ENCODE measurements around the gene ASAH2B. TPM values are rescaled to one million over a fixed set of nuclear protein-coding genes. Genes with fewer than 3 reads are reported as not detected.
A peak's percentile ranks its signal among the peaks of the same experiment; 100 is the strongest.
"Not testable (repeated sequence)": the region's sequence is repeated elsewhere in the genome, so short reads cannot be mapped to it uniquely, and the experiment has no call there.

Gene ASAH2B
- total RNA-seq: 2.9 TPM
- polyA plus RNA-seq (ENCODE audit: insufficient read depth in 1 of 8, insufficient read length in 8 of 8, low replicate concordance in 1 of 8): 1 to 10 TPM; 3.0 to 5.8 (median 3.7) TPM
- long read RNA-seq, donor 1: 0 reads
- long read RNA-seq, donor 2, full-length matches to known transcripts: 2 of 2 reads
- long read RNA-seq, donor 2, partial matches to known transcripts: 0 of 2 reads
- long read RNA-seq, donor 2, other reads (novel, unspliced or antisense): 0 of 2 reads
- long read RNA-seq, donor 3, full-length matches to known transcripts: 3 of 3 reads
- long read RNA-seq, donor 3, partial matches to known transcripts: 0 of 3 reads
- long read RNA-seq, donor 3, other reads (novel, unspliced or antisense): 0 of 3 reads
- long read RNA-seq, donor 4: 0 reads
- long read RNA-seq, donor 5: 0 reads
- long read RNA-seq, donor 6, full-length matches to known transcripts: 3 of 3 reads
- long read RNA-seq, donor 6, partial matches to known transcripts: 0 of 3 reads
- long read RNA-seq, donor 6, other reads (novel, unspliced or antisense): 0 of 3 reads
- long read RNA-seq, donor 7, full-length matches to known transcripts: 2 of 2 reads
- long read RNA-seq, donor 7, partial matches to known transcripts: 0 of 2 reads
- long read RNA-seq, donor 7, other reads (novel, unspliced or antisense): 0 of 2 reads
- long read RNA-seq, donor 8, full-length matches to known transcripts: 1 of 1 reads
- long read RNA-seq, donor 8, partial matches to known transcripts: 0 of 1 reads
- long read RNA-seq, donor 8, other reads (novel, unspliced or antisense): 0 of 1 reads
- long read RNA-seq, donor 9, full-length matches to known transcripts: 1 of 1 reads
- long read RNA-seq, donor 9, partial matches to known transcripts: 0 of 1 reads
- long read RNA-seq, donor 9, other reads (novel, unspliced or antisense): 0 of 1 reads
- long read RNA-seq, donor 10, full-length matches to known transcripts: 3 of 3 reads
- long read RNA-seq, donor 10, partial matches to known transcripts: 0 of 3 reads
- long read RNA-seq, donor 10, other reads (novel, unspliced or antisense): 0 of 3 reads
- long read RNA-seq, donor 11, full-length matches to known transcripts: 1 of 1 reads
- long read RNA-seq, donor 11, partial matches to known transcripts: 0 of 1 reads
- long read RNA-seq, donor 11, other reads (novel, unspliced or antisense): 0 of 1 reads

- WGBS (ENCODE audit: insufficient coverage): under 1% methylated on average over 54 of the region's 62 CpGs
- Histone ChIP-seq H3K36me3 (ENCODE audit: control insufficient read depth, insufficient read depth, low read length) (no peaks in the 10 kb centered on the region), H3K4me1 (ENCODE audit: control insufficient read depth, insufficient read depth, low read length) (peaks cover 6% of the 10 kb centered on the region), H3K27me3 (ENCODE audit: control insufficient read depth, insufficient read depth, low read length) (peaks cover 2% of the 10 kb centered on the region), H3K27ac (ENCODE audit: low read length) (peak within 1 kb of the TSS; percentile 86), H3K4me3 (ENCODE audit: low read length) (peak within 1 kb of the TSS; percentile 72), H3K9me3 (replicated peaks; ENCODE audit: control insufficient read depth, low read depth, low read length) (no peaks in the 10 kb centered on the region)
- DNase-seq: peak; percentile 91
These were observed at the start of gene ASAH2B for GRCh38 chr10:50739618-50740292. TSS of gene ASAH2B (plus strand) at chr10:50739936. CDS start at chr10:50745131, 5,195 bp downstream.

GRCh38 chr10:50697819-50698218 lies 41.9 kb upstream of the ASAH2B start:
- not testable (repeated sequence) for H3K27ac ChIP-seq (ENCODE audit: low read length); H3K9me3 ChIP-seq (replicated peaks; ENCODE audit: control insufficient read depth, low read depth, low read length); H3K36me3 ChIP-seq (ENCODE audit: control insufficient read depth, insufficient read depth, low read length); H3K27me3 ChIP-seq (ENCODE audit: control insufficient read depth, insufficient read depth, low read length); H3K4me3 ChIP-seq (ENCODE audit: low read length); H3K4me1 ChIP-seq (ENCODE audit: control insufficient read depth, insufficient read depth, low read length); DNase-seq
- WGBS (ENCODE audit: insufficient coverage): no CpG with 5 or more reads among the region's 4 CpGs

DNA sequence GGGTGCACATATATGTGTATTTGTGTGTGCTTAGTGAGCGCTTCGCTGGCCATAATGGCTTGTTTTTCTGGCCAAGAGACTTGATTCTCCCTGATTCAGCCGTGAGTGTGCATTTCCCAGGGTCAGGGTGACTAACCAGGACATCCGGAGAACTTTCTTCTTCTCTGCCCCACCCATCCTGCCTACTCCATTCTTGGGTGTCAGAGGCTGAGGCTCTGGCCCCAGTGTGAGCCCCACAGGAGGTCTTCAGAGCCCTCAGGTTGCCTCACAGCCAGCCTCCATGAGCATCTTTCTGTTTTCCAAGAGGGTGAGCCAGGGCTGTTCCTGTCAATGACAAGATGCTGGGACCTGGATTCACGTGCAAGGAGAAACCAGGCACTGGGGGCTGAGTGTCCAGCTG lies 37.8 kb upstream of the ASAH2B start:
- not testable (repeated sequence) for H3K4me3 ChIP-seq (ENCODE audit: low read length); H3K4me1 ChIP-seq (ENCODE audit: control insufficient read depth, insufficient read depth, low read length); H3K9me3 ChIP-seq (replicated peaks; ENCODE audit: control insufficient read depth, low read depth, low read length); H3K27ac ChIP-seq (ENCODE audit: low read length); DNase-seq; H3K27me3 ChIP-seq (ENCODE audit: control insufficient read depth, insufficient read depth, low read length); H3K36me3 ChIP-seq (ENCODE audit: control insufficient read depth, insufficient read depth, low read length)
- no CpG with 5 or more reads among the region's 5 CpGs for WGBS (ENCODE audit: insufficient coverage)

DNA sequence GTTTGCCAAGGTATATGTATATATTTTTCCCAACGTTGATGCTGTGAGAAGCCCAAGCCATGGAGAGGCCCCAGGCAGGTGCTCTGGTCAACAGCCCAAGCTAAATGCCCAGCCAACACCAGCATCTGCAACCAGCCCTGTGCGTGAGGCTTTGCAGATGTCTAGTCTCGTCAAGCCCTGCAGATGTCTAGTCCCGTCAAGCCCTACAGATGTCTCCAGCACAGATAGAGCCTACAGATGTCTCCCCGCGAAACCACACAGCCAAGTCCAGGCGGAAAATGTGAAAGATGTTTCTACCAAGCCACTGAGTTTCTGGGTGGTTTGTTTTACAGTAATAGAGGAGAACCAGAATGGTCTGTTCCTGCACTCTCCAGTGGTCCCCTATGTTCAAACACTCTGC lies 36.7 kb upstream of the ASAH2B start:
- peak; percentile 33 for DNase-seq
- not testable (repeated sequence) for H3K27ac ChIP-seq (ENCODE audit: low read length); H3K9me3 ChIP-seq (replicated peaks; ENCODE audit: control insufficient read depth, low read depth, low read length); H3K4me3 ChIP-seq (ENCODE audit: low read length); H3K4me1 ChIP-seq (ENCODE audit: control insufficient read depth, insufficient read depth, low read length); H3K27me3 ChIP-seq (ENCODE audit: control insufficient read depth, insufficient read depth, low read length); H3K36me3 ChIP-seq (ENCODE audit: control insufficient read depth, insufficient read depth, low read length)
- no CpG with 5 or more reads among the region's 7 CpGs for WGBS (ENCODE audit: insufficient coverage)

DNA sequence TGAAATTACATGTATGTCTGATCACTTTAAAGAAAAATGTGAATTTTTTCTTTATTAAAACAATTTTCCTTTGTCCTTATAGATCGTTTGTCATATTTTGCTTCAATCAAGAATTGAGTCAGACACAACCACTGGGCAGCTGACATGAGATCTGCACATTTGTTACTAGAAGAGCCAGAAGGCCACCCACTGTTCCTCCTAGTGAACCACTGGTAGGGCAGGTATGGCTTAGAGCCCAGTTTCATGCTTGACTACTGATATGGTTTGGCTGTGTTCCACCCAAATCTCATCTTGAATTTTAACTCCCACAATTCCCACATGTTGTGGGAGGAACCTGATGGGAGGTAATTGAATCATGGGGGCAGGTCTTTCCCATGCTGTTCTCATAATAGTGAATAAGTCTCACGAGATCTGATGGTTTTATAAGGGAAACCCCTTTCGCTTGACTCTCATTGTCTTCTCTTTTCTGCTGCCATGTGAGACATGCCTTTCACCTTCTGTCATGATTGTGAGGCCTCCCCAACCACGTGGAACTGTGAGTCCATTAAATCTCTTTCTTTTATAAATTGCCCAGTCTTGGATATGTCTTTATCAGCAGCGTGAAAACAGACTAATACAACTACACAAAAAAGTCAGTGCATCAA lies 35.2 kb upstream of the ASAH2B start:
- H3K27ac ChIP-seq (ENCODE audit: low read length); H3K4me1 ChIP-seq (ENCODE audit: control insufficient read depth, insufficient read depth, low read length); H3K27me3 ChIP-seq (ENCODE audit: control insufficient read depth, insufficient read depth, low read length); H3K36me3 ChIP-seq (ENCODE audit: control insufficient read depth, insufficient read depth, low read length); H3K4me3 ChIP-seq (ENCODE audit: low read length); DNase-seq; H3K9me3 ChIP-seq (replicated peaks; ENCODE audit: control insufficient read depth, low read depth, low read length): not testable (repeated sequence)
- no CpG with 5 or more reads among the region's 5 CpGs for WGBS (ENCODE audit: insufficient coverage)

DNA sequence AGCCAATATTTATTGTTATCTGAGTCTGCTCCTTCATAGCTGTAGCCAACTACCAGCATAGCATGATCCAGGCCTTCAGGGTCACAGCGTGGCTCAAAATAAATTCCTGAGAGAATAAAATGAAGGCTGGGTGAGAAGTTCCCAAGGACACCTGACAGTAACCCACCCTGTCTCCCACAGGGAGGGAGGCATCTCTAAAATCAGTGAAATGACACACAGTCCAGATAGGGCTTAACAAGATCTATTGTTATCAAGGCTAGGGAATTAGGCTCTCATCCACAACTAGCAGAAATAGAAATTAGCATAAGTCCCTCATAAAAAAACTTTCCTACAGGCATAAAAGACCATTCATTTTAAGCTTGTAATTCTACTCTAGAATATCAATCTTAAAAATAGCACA lies 33.7 kb upstream of the ASAH2B start:
- not testable (repeated sequence) for H3K9me3 ChIP-seq (replicated peaks; ENCODE audit: control insufficient read depth, low read depth, low read length); DNase-seq; H3K27ac ChIP-seq (ENCODE audit: low read length); H3K4me3 ChIP-seq (ENCODE audit: low read length); H3K4me1 ChIP-seq (ENCODE audit: control insufficient read depth, insufficient read depth, low read length); H3K36me3 ChIP-seq (ENCODE audit: control insufficient read depth, insufficient read depth, low read length); H3K27me3 ChIP-seq (ENCODE audit: control insufficient read depth, insufficient read depth, low read length)
- WGBS (ENCODE audit: insufficient coverage): no CpG with 5 or more reads among the region's 1 CpG

DNA sequence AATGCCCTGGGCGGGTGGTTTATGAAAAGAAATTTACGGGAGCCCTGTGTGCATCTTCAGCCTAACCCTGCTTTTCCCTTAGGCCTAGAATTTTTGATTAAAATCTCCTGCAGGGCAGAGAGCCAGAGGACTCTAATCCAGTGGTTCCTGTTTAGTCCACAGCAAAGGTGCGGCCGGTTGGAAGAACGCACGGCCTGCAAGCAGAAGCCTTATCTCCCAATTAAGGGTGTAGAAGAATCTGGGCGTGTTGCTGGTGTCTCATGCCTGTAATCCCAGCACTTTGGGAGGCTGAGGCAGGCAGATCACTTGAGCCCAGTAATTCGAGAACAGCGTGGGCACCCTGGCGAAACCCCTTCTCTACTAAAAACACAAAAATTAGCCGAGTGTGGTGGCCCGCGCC lies 29.5 kb upstream of the ASAH2B start:
- H3K27me3 ChIP-seq (ENCODE audit: control insufficient read depth, insufficient read depth, low read length); H3K27ac ChIP-seq (ENCODE audit: low read length); H3K4me3 ChIP-seq (ENCODE audit: low read length); DNase-seq; H3K36me3 ChIP-seq (ENCODE audit: control insufficient read depth, insufficient read depth, low read length); H3K4me1 ChIP-seq (ENCODE audit: control insufficient read depth, insufficient read depth, low read length); H3K9me3 ChIP-seq (replicated peaks; ENCODE audit: control insufficient read depth, low read depth, low read length): not testable (repeated sequence)
- WGBS (ENCODE audit: insufficient coverage): no CpG with 5 or more reads among the region's 13 CpGs

DNA sequence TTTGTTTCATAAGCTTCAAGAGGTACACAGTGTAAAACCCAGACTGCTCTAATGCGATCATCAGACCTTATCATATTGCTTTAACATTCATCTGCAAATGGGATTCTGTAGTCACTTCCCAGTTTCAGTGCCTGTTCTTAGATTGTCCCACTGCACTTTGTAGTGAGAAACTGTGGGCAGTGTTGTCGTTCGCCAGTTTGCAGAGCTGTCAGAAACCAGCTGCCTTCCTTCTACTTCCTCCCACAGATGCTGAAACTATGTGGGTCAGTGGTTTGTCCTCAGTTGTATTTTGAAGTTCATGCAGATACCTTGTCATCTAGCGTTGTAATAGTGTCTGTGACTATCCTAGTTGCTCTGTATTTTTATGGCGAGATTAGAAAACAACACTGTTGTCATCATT lies 15.9 kb upstream of the ASAH2B start:
- H3K27me3 ChIP-seq (ENCODE audit: control insufficient read depth, insufficient read depth, low read length); H3K4me3 ChIP-seq (ENCODE audit: low read length); H3K36me3 ChIP-seq (ENCODE audit: control insufficient read depth, insufficient read depth, low read length); H3K9me3 ChIP-seq (replicated peaks; ENCODE audit: control insufficient read depth, low read depth, low read length); H3K4me1 ChIP-seq (ENCODE audit: control insufficient read depth, insufficient read depth, low read length); H3K27ac ChIP-seq (ENCODE audit: low read length): not testable (repeated sequence)
- no CpG with 5 or more reads among the region's 5 CpGs for WGBS (ENCODE audit: insufficient coverage)
- peak; percentile 23 for DNase-seq

GRCh38 chr10:50728112-50728511 lies 11.6 kb upstream of the ASAH2B start:
- 100% methylated on average over 2 of the region's 2 CpGs for WGBS (ENCODE audit: insufficient coverage)
- not testable (repeated sequence) for H3K9me3 ChIP-seq (replicated peaks; ENCODE audit: control insufficient read depth, low read depth, low read length); H3K4me1 ChIP-seq (ENCODE audit: control insufficient read depth, insufficient read depth, low read length); H3K4me3 ChIP-seq (ENCODE audit: low read length); H3K27ac ChIP-seq (ENCODE audit: low read length); DNase-seq; H3K36me3 ChIP-seq (ENCODE audit: control insufficient read depth, insufficient read depth, low read length); H3K27me3 ChIP-seq (ENCODE audit: control insufficient read depth, insufficient read depth, low read length)

All from muscle of leg (tissue), 16 donors.